HG02840 (cell line): ENCODE results near the gene ARL6IP4.
"Not testable (repeated sequence)": the region's sequence is repeated elsewhere in the genome, so short reads cannot be mapped to it uniquely, and the experiment has no call there.

Experiments used
- ATAC-seq: cut with Tn5 transposase; IDR thresholded peaks from one replicate; pipeline ENCODE4 v1.9.1; 2021; ENCODE audit warnings: mild to moderate bottlenecking, moderate library complexity, moderate number of reproducible peaks; ENCODE audit not compliant: unreplicated experiment, low FRiP score

The ARL6IP4 gene

DNA sequence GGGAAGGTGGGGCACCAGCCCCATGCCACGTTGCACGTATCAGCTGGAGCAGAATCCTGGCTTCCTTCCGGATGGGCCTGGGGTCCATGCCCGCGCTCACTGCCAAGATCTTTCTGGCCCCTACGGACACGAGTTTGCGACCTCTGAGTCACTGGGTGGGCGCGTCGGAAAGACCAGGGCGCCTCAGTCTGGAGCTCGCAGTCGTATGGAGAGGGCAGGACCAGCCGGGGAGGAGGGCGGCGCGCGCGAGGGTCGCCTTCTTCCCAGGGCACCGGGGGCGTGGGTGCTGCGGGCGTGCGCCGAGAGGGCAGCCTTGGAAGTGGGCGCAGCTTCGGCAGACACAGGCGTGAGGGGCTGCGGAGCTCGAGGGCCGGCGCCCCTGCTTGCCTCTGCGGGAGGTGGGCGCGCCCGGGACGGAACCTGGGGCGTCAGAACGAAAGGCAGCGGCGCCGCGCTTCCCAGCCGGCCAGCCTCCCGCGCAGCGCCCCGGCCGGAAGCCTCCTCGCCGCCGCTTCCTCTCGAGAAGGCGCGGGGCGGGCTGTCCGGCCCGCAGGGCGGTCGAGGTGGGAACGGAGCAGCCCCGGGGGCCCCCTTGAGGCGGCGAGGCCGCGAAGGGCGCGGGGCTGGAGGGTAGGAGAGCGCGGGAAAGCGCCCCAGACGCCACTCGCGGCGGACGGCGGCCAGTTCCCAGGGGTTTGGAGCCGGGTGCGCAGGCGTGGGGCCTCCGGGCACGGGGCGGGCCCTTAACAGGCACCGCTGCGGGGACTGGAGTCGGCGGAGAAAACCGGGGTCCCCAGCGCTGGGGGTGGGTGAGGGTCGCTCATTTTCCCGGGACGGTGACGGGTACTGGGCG lies at the start of gene ARL6IP4:
TSS of gene ARL6IP4 (plus strand) at position 499 of the 853 bp plus-strand sequence. CDS start 459 bp downstream, outside the sequence.
- ATAC-seq: peak; percentile 52

GRCh38 chr12:122932207-122932606 lies 48.3 kb upstream of the ARL6IP4 start:
- ATAC-seq: no peak

- no peak for ATAC-seq
Observed at GRCh38 chr12:122934722-122935121, 45.8 kb upstream of the ARL6IP4 start.

- no peak for ATAC-seq
Observed at GRCh38 chr12:122935318-122935717, 45.2 kb upstream of the ARL6IP4 start.

- ATAC-seq: no peak
Observed at GRCh38 chr12:122937622-122938091, 42.8 kb upstream of the ARL6IP4 start.

DNA sequence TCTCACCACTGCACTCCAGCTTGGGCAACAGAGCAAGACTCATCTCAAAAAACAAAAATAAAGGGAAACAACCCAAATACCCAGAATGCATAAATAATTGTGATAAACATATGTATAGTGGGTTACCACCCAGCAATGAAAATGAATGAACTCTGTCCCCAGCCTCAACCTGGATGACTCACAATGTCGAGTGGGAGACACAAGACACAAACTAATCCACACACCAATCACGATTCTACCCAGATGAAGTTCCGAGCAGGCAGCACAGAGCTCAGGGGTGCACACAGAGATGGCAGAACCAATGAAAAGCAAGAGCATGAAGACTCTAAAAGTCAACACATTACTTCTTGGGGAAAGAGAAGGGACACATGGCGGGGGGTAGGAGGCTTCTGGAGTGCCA lies 41.4 kb upstream of the ARL6IP4 start:
- no peak for ATAC-seq

GRCh38 chr12:122941351-122941750 lies 39.1 kb upstream of the ARL6IP4 start:
- ATAC-seq: not testable (repeated sequence)

DNA sequence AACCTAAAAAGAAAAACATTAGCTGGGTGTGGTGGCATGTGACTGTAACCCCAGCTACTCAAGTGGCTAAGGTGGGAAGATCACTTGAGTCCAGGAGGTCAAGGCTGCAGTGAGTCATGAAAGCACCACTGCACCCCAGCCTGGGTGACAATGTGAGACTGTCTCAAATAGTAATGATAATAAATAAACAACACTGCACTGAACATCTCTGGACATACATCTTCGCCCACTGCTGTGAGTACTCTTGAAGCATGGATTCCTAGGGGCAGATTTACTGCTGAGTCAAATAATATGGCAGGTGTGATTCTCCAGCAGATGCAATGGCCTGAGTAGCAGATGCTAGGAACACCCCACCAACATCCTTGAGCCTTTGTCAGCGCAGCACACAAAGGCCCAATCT lies 37.8 kb upstream of the ARL6IP4 start:
- no peak for ATAC-seq

GRCh38 chr12:122943196-122943595 lies 37.3 kb upstream of the ARL6IP4 start:
- ATAC-seq: no peak

- ATAC-seq: no peak
Observed at GRCh38 chr12:122944605-122945592, 35.6 kb upstream of the ARL6IP4 start.

DNA sequence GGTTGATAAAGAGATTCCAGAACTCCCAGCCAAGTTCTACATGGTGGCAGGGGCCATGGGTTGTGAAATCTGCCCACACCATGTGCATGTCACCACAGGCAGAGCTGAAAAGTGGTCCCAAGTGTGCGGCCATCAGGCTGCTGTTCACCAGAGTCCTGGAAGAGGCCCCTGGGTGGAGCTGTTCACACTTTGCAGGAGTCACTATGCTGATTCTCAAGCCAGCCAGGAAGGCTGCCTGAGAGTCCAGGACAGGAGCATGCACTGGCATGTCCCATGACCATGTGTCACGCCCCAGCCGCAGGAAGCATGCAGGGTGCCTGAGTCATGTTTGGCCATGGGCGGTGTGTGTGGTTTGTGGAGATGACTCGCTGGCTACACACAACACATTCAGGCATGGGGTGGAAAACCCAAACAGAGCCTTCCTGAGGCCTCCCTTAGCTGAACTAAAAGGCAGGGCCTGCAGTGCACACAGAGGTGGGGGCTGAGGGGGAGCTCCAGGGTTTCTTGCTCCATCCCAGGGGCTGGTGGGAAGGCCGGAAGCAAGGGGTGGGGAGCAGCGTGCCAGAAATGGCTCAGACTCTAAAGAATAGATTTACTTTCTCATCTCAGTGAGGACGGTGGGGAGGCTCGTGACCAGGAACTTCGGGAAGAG lies 33.7 kb upstream of the ARL6IP4 start:
- peak; percentile 58 for ATAC-seq

DNA sequence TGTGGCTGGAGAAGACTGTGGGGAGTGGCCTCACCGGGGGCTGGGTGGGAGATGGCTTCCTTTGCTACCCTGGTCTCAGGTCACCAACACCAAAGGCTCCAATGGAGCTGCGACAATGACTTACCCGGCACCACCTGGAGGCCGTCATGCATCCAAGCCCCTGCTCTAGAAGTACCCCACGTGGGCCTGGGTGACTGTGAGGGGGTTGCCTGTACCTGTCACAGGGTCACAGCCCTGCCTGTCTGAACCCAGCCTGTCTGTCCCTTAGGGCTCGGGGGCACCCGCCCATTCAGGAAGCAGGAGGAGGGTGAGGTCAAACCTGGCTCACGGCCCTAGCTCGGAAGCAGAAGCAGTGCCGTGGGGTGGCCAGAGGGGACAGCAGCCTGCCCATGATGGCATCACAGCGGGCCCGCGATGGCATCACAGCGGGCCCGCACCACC lies 33.1 kb upstream of the ARL6IP4 start:
- ATAC-seq: peak; percentile 11

DNA sequence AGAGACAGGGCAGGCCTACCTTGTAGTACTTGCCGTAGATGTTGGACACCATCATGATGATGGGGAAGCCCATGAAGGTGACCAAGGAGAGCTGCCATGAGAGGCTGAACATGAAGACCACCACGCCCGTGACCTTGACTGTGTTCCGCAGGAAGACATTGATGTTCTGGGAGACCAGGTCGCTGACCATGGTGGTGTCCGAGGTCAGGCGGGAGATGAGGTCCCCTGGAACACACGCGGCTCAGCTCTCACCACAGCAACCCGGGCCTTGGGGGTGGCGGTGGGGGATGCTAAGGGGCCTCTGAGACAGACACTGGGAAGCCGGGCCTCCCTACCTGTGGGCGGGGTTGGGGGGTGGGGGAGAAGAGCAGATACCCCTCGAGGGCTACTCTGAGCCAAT lies 31.9 kb upstream of the ARL6IP4 start:
- no peak for ATAC-seq

DNA sequence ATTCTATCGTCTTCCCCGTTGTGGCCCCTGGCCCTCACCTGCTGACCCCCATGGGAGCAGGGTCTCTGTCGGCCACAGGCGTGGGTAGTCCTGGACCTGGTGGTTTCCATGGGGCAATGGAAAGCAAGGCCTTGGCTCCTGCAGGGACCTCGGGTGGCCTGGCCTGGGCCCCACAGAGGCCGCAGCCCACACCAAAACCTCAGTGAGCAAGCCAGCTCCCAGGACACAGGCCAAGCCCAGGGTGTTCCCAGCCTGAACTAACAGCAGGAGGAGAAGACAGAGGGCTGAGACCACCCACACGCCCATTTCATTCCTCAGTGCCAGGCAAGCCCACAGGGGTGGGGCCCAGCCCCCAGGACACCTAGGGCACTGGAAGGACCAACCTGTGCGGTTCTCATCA lies 31.1 kb upstream of the ARL6IP4 start:
- ATAC-seq: no peak

DNA sequence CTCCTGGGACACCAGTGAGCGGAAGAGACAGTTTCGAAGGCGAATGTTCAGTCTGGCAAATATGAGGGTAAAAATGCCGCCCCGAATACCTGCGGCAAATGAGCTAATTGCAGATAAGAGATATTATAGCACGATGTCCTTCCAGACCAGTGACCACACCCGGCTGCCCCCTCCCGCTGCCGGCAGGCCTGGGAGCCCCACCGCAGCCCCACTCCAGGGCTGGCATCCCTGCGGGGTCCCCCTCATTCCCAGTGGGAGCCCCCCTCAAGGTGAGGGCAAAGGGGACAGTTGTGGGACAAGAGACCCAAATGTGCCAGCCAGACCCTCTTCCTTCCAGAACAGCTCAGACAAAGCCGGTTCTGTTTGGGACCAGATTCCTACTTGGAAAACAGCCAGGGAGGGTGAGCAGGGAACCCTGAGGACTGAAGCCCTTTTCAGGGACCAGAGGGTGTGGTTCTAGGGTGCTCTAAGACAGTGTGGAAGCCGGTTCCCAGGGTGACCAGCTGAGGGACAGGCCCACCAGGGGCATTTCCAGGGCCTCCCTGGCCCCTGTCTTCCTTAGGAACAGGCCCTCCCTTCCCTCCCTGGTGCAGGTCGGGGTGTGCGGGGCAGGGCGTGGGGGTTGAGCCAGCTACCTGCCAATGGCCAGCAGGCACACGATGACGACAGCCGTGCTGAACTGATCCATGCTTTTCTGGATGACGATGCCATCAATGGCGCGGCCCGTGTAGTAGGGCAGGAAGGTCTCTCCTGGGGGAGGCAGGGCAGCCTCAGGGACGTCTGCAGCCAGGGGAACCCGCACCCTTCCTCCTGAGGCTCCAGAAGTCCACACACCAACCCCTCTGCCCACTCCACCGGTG lies 30.4 kb upstream of the ARL6IP4 start:
- ATAC-seq: no peak

GRCh38 chr12:122951406-122951805 lies 29.1 kb upstream of the ARL6IP4 start:
- ATAC-seq: no peak

DNA sequence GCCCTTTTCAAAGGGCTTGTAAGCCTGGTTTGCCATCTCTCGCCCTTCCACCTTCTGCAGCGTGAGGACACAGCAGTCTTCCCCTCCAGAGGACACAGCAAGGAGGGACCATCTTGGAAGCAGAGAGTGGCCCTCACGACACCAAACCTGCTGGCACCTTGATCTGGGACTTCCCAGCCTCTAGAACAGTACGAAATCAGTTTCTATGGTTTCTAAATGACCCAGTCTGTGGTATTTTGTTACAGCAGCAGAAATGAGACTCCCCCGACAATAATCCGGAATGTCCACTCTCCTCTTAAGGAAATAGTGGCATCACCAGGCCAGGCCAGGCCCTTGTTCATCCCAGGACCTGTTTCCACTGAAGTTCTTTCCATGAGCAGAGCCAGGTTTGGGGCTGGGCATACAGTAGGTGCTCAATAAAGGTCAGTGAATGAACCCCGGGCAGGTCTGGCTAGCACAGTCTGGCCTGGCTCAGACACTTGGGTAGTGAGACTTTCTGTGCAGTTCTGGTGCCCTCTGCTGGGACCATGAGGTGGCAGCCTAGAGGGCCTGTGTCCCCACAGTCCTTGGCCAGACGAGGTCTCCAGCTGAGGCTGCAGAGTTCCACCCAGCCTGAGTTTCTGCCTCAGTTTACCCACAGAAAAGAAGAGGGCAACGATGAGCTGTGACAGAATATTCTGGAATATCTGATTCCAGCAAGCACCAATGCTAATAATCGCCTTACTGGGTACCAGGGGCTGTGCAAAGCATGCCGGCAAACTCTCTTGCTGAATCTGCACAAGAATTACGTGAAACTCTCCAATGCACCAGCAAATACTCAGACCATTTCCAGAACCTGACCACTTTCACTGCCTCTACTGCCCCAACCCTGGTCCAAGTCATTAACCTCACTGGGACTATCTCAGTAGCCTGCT lies 28.2 kb upstream of the ARL6IP4 start:
- no peak for ATAC-seq

GRCh38 chr12:122955156-122955555 lies 25.3 kb upstream of the ARL6IP4 start:
- ATAC-seq: no peak
